K562 (cell line): ENCODE data around the gene PKP1. TPM values are rescaled to one million over a fixed set of nuclear protein-coding genes. Genes with fewer than 3 reads are reported as not detected.

Source experiments
- ATF7 ChIP-seq: fragments of 450-650 bp; IDR thresholded peaks from 2 replicates; pipeline ENCODE4 v1.7.1; 2014; ENCODE audit warnings: mild to moderate bottlenecking, moderate library complexity
- COPS2 ChIP-seq: fragments of 450-650 bp; conservative IDR thresholded peaks from 2 replicates; pipeline ENCODE4 v1.6.1; 2016; ENCODE audit warnings: mild to moderate bottlenecking, moderate library complexity
- CTCFL ChIP-seq: IDR thresholded peaks from 2 replicates; pipeline ENCODE4 v1.6.1; 2011; ENCODE audit warnings: borderline replicate concordance, low read depth, mild to moderate bottlenecking, moderate library complexity, low read length; ENCODE audit not compliant: insufficient read depth, poor library complexity, severe bottlenecking
- DEAF1 ChIP-seq: fragments of 450-650 bp; formaldehyde crosslinking; IDR thresholded peaks from 2 replicates; pipeline ENCODE4 v1.4.0; 2020; ENCODE audit warnings: mild to moderate bottlenecking, moderate library complexity
- FIP1L1 ChIP-seq: fragments of 200-400 bp; formaldehyde crosslinking; IDR thresholded peaks from 2 replicates; pipeline ENCODE4 v1.6.1; 2018; ENCODE audit warnings: mild to moderate bottlenecking, low read depth, low read length; ENCODE audit not compliant: poor library complexity, severe bottlenecking
- FUS ChIP-seq: fragments of 200-400 bp; formaldehyde crosslinking; optimal IDR thresholded peaks from 2 replicates; pipeline ENCODE3; 2017; ENCODE audit warnings: low read depth, low read length
- MYC ChIP-seq, 2 experiments: fragments of 250-450 bp in 1 of 2; sonication (Bioruptor Pico) in 1 of 2; IDR thresholded peaks; 2 replicates each; pipeline versions ENCODE4 v1.5.1 to v1.6.1; 2012 to 2021; ENCODE audit warnings: low read depth in 2 of 2, borderline replicate concordance in 1 of 2, improper control_type of control experiment in 1 of 2, low read length in 1 of 2, mild to moderate bottlenecking in 1 of 2, moderate library complexity in 1 of 2
- SNIP1 ChIP-seq: fragments of 450-650 bp; IDR thresholded peaks from 2 replicates; pipeline ENCODE4 v1.7.1; 2017; ENCODE audit warnings: low read depth, mild to moderate bottlenecking
- SPI1 ChIP-seq: IDR thresholded peaks from 2 replicates; pipeline ENCODE4 v1.6.1; 2011; ENCODE audit warnings: low read depth, low read length, control low read depth, borderline replicate concordance
- TCF15 ChIP-seq: fragments of 250-450 bp; sonication (Bioruptor Pico); IDR thresholded peaks from 2 replicates; pipeline ENCODE4 v1.8.0; 2022; ENCODE audit warnings: moderate library complexity, mild to moderate bottlenecking, inconsistent platforms
- TFAP4 ChIP-seq: sonication (generic); formaldehyde crosslinking; IDR thresholded peaks from 2 replicates; pipeline ENCODE4 v1.8.0; 2022; ENCODE audit warnings: missing genetic modification reagents, mild to moderate bottlenecking, moderate library complexity, borderline replicate concordance
- ZNF780A ChIP-seq: fragments of 250-450 bp; sonication (Bioruptor Pico); IDR thresholded peaks from 2 replicates; pipeline ENCODE4 v1.5.0; 2021; ENCODE audit warnings: mild to moderate bottlenecking
- polyA plus RNA-seq, 8 experiments: library from polyadenylated mRNA; depleted of rRNA in 4 of 8; stranded (reverse) in 5 of 8; unstranded in 3 of 8; fragments of >200 nt; fragmentation: Nextera tagmentation in 2 of 8; fragmentation: Illumina TruSeq in 1 of 8; extraction: Ambion mirVana in 2 of 8; extraction: Trizol in 1 of 8; gene quantifications; 2 replicates each; pipeline versions ENCODE4 v1.2.1 to v1.2.3, GENCODE V29; 2011 to 2014; ENCODE audit warnings: inconsistent platforms in 1 of 8, missing spikeins in 1 of 8
- total RNA-seq, 7 experiments: library from RNA; depleted of rRNA in 6 of 7; stranded (reverse); fragments of >200 nt in 6 of 7; fragmentation: Illumina TruSeq in 2 of 7; extraction: Trizol in 2 of 7; gene quantifications; 2 replicates each; pipeline versions ENCODE4 v1.2.1 to v1.2.3, GENCODE V29; 2011 to 2021; ENCODE audit warnings: low replicate concordance in 1 of 7

Gene PKP1
- total and polyA plus RNA-seq, 9 of the 15 experiments (the other 6 are each of a cell fraction or from before 2014, with no cell fraction given), result not detected

GRCh38 chr1:201254625-201255478, 28.5 kb upstream of the PKP1 start (continued):
- TF ChIP-seq TFAP4 (CRISPR knock-in tag) (peak; percentile 18; the same call in 1 of the 2 replicates), TCF15 (CRISPR knock-in tag) (no peak), COPS2 (no peak), ATF7 (0 out of 2 replicates have a peak, but pooled peaks have one; percentile 17), CTCFL (peak; percentile 7), SPI1 (no peak), DEAF1 (CRISPR knock-in tag) (peak; percentile 87), ZNF780A (no peak), MYC (IDR thresholded peaks at IDR 0.05; ENCODE audit: low read depth, low read length) (0 out of 2 replicates have a peak, but pooled peaks have one; percentile 10), MYC (CRISPR knock-in tag; IDR thresholded peaks at IDR 0.05; ENCODE audit: borderline replicate concordance, low read depth) (no peak), FIP1L1 (no peak), FUS (no peak), SNIP1 (no peak)
- TF ChIP-seq, all 486 proteins: peak for 19
